ENCODE results near the gene GCLC.

DNA sequence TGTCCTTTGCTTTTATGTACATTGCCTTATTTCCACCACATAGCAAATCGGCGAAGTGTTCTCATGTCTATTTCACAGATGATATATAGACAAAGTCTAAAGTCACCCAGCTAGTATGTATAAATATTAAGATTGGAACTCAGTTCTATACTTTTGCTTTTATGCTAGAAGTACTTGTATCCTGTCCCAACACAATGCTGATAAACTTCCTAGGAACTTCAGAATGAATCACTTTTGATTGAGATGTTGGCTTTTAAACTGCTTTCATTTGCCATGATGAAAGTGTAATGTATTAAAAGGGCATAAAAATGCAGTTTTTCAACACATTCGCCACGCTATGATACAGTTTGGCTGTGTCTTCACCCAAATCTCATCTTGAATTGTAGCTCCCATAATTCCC, 50.8 kb downstream of the GCLC start:
- TF ChIP-seq, protein P1, sequence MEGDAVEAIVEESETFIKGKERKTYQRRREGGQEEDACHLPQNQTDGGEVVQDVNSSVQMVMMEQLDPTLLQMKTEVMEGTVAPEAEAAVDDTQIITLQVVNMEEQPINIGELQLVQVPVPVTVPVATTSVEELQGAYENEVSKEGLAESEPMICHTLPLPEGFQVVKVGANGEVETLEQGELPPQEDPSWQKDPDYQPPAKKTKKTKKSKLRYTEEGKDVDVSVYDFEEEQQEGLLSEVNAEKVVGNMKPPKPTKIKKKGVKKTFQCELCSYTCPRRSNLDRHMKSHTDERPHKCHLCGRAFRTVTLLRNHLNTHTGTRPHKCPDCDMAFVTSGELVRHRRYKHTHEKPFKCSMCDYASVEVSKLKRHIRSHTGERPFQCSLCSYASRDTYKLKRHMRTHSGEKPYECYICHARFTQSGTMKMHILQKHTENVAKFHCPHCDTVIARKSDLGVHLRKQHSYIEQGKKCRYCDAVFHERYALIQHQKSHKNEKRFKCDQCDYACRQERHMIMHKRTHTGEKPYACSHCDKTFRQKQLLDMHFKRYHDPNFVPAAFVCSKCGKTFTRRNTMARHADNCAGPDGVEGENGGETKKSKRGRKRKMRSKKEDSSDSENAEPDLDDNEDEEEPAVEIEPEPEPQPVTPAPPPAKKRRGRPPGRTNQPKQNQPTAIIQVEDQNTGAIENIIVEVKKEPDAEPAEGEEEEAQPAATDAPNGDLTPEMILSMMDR (IDR thresholded peaks at IDR 0.05; ENCODE audit: insufficient read depth, low read depth, low read length): no peak
- no peak for TF ChIP-seq EZH2 (IDR thresholded peaks at IDR 0.05; ENCODE audit: insufficient read depth, low read length)
